HEK293 (cell line): ENCODE results near the gene UHRF1.

ENCODE experiments used
- BCL11A ChIP-seq: fragments of 450-650 bp; formaldehyde crosslinking; IDR thresholded peaks from 2 replicates; pipeline ENCODE4 v1.5.1; 2016; ENCODE audit warnings: low read depth, missing biosample characterization, missing genetic modification characterization
- BCL6B ChIP-seq: fragments of 450-650 bp; formaldehyde crosslinking; IDR thresholded peaks from 2 replicates; pipeline ENCODE4 v1.5.1; 2017; ENCODE audit warnings: missing biosample characterization, missing genetic modification characterization
- GLIS1 ChIP-seq: fragments of 450-650 bp; formaldehyde crosslinking; IDR thresholded peaks from 2 replicates; pipeline ENCODE4 v1.5.1; 2016; ENCODE audit warnings: missing biosample characterization, missing genetic modification characterization
- GLIS2 ChIP-seq: fragments of 450-650 bp; formaldehyde crosslinking; IDR thresholded peaks from 2 replicates; pipeline ENCODE4 v1.5.1; 2016; ENCODE audit warnings: missing biosample characterization, missing genetic modification characterization
- HOXD13 ChIP-seq: sonication (generic); formaldehyde crosslinking; IDR thresholded peaks from 2 replicates; pipeline ENCODE4 v1.8.0; 2022; ENCODE audit warnings: missing genetic modification reagents, borderline replicate concordance
- KLF17 ChIP-seq: fragments of 450-650 bp; formaldehyde crosslinking; IDR thresholded peaks from 2 replicates; pipeline ENCODE4 v1.5.1; 2016; ENCODE audit warnings: missing biosample characterization, missing genetic modification characterization
- MYNN ChIP-seq: fragments of 450-650 bp; formaldehyde crosslinking; IDR thresholded peaks from 2 replicates; pipeline ENCODE4 v1.5.1; 2016; ENCODE audit warnings: missing biosample characterization, missing genetic modification characterization, borderline replicate concordance
- YY1 ChIP-seq: fragments of 450-650 bp; formaldehyde crosslinking; IDR thresholded peaks from 2 replicates; pipeline ENCODE4 v1.5.1; 2018; ENCODE audit warnings: missing biosample characterization, missing genetic modification characterization
- ZBTB1 ChIP-seq: fragments of 450-650 bp; formaldehyde crosslinking; IDR thresholded peaks from 2 replicates; pipeline ENCODE4 v1.5.1; 2016; ENCODE audit warnings: missing biosample characterization, missing genetic modification characterization
- ZBTB10 ChIP-seq: fragments of 450-650 bp; formaldehyde crosslinking; IDR thresholded peaks from 2 replicates; pipeline ENCODE4 v1.5.1; 2016; ENCODE audit warnings: missing biosample characterization, missing genetic modification characterization
- ZNF121 ChIP-seq: fragments of 450-650 bp; formaldehyde crosslinking; IDR thresholded peaks from 2 replicates; pipeline ENCODE4 v1.5.1; 2016; ENCODE audit warnings: missing biosample characterization, missing genetic modification characterization
- ZNF132 ChIP-seq: fragments of 450-650 bp; formaldehyde crosslinking; IDR thresholded peaks from 2 replicates; pipeline ENCODE4 v1.5.1; 2017; ENCODE audit warnings: missing biosample characterization, missing genetic modification characterization, borderline replicate concordance
- ZNF16 ChIP-seq: fragments of 450-650 bp; formaldehyde crosslinking; IDR thresholded peaks from 2 replicates; pipeline ENCODE4 v1.5.1; 2016; ENCODE audit warnings: low read depth, missing biosample characterization, missing genetic modification characterization
- ZNF18 ChIP-seq: fragments of 450-650 bp; formaldehyde crosslinking; IDR thresholded peaks from 2 replicates; pipeline ENCODE4 v1.5.1; 2016; ENCODE audit warnings: missing biosample characterization, missing genetic modification characterization
- ZNF202 ChIP-seq: fragments of 450-650 bp; formaldehyde crosslinking; IDR thresholded peaks from 2 replicates; pipeline ENCODE4 v1.5.1; 2016; ENCODE audit warnings: missing biosample characterization, missing genetic modification characterization, borderline replicate concordance
- ZNF214 ChIP-seq: fragments of 450-650 bp; formaldehyde crosslinking; IDR thresholded peaks from 2 replicates; pipeline ENCODE4 v1.5.1; 2017; ENCODE audit warnings: missing biosample characterization, mild to moderate bottlenecking, missing genetic modification characterization, borderline replicate concordance
- ZNF324 ChIP-seq: fragments of 450-650 bp; formaldehyde crosslinking; IDR thresholded peaks from 2 replicates; pipeline ENCODE4 v1.5.1; 2016; ENCODE audit warnings: missing biosample characterization, missing genetic modification characterization
- ZNF433 ChIP-seq: fragments of 450-650 bp; formaldehyde crosslinking; IDR thresholded peaks from 2 replicates; pipeline ENCODE4 v1.5.1; 2016; ENCODE audit warnings: missing biosample characterization, missing genetic modification characterization, low read depth
- ZNF530 ChIP-seq: fragments of 450-650 bp; formaldehyde crosslinking; IDR thresholded peaks from 2 replicates; pipeline ENCODE4 v1.5.1; 2016; ENCODE audit warnings: low read depth, missing biosample characterization, missing genetic modification characterization
- ZNF544 ChIP-seq: fragments of 450-650 bp; formaldehyde crosslinking; IDR thresholded peaks from 2 replicates; pipeline ENCODE4 v1.5.0; 2017; ENCODE audit warnings: missing biosample characterization, missing genetic modification characterization
- ZNF555 ChIP-seq: fragments of 450-650 bp; formaldehyde crosslinking; conservative IDR thresholded peaks from 2 replicates; pipeline ENCODE4 v1.5.1; 2017; ENCODE audit warnings: missing biosample characterization, mild to moderate bottlenecking, missing genetic modification characterization, inconsistent platforms
- ZNF596 ChIP-seq: fragments of 450-650 bp; IDR thresholded peaks from 2 replicates; pipeline ENCODE4 v1.5.0; 2018; ENCODE audit warnings: missing biosample characterization, mild to moderate bottlenecking, missing genetic modification characterization, moderate library complexity
- ZNF76 ChIP-seq: fragments of 450-650 bp; formaldehyde crosslinking; IDR thresholded peaks from 2 replicates; pipeline ENCODE4; 2016; ENCODE audit warnings: low read depth, missing biosample characterization, missing genetic modification characterization, borderline replicate concordance
- TF ChIP-seq, protein P1 (sequence below): fragments of 450-650 bp; formaldehyde crosslinking; IDR thresholded peaks from 2 replicates; pipeline ENCODE4 v1.5.1; 2016; ENCODE audit warnings: missing biosample characterization, missing genetic modification characterization
- TF ChIP-seq, protein P2 (sequence below): fragments of 450-650 bp; formaldehyde crosslinking; IDR thresholded peaks from 2 replicates; pipeline ENCODE4 v1.5.1; 2016; ENCODE audit warnings: missing biosample characterization, missing genetic modification characterization
- TF ChIP-seq, protein P3 (sequence below): fragments of 450-650 bp; formaldehyde crosslinking; IDR thresholded peaks from 2 replicates; pipeline ENCODE4 v1.5.1; 2016; ENCODE audit warnings: missing biosample characterization, missing genetic modification characterization

UHRF1 gene

GRCh38 chr19:4867534-4868285 is 41.6 kb upstream of the UHRF1 start, which contains the start of gene PLIN3 (continued):
- no peak for TF ChIP-seq BCL6B (tag by site-specific recombination)
- no peak for TF ChIP-seq ZNF530 (tag by site-specific recombination)
- TF ChIP-seq ZNF555 (tag by site-specific recombination), result no peak
- no peak for TF ChIP-seq BCL11A (tag by site-specific recombination)
- TF ChIP-seq ZBTB1 (tag by site-specific recombination), result no peak
- TF ChIP-seq, protein P1, sequence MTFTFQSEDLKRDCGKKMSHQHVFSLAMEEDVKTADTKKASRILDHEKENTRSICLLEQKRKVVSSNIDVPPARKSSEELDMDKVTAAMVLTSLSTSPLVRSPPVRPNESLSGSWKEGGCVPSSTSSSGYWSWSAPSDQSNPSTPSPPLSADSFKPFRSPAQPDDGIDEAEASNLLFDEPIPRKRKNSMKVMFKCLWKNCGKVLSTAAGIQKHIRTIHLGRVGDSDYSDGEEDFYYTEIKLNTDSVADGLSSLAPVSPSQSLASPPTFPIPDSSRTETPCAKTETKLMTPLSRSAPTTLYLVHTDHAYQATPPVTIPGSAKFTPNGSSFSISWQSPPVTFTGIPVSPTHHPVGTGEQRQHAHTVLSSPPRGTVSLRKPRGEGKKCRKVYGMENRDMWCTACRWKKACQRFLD (tag by site-specific recombination), result no peak
- no peak for TF ChIP-seq ZNF544 (tag by site-specific recombination)
- no peak for TF ChIP-seq ZNF433 (tag by site-specific recombination)
- TF ChIP-seq ZNF132 (tag by site-specific recombination), result no peak
- TF ChIP-seq, protein P2, sequence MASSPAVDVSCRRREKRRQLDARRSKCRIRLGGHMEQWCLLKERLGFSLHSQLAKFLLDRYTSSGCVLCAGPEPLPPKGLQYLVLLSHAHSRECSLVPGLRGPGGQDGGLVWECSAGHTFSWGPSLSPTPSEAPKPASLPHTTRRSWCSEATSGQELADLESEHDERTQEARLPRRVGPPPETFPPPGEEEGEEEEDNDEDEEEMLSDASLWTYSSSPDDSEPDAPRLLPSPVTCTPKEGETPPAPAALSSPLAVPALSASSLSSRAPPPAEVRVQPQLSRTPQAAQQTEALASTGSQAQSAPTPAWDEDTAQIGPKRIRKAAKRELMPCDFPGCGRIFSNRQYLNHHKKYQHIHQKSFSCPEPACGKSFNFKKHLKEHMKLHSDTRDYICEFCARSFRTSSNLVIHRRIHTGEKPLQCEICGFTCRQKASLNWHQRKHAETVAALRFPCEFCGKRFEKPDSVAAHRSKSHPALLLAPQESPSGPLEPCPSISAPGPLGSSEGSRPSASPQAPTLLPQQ (tag by site-specific recombination), result no peak
- TF ChIP-seq, protein P3, sequence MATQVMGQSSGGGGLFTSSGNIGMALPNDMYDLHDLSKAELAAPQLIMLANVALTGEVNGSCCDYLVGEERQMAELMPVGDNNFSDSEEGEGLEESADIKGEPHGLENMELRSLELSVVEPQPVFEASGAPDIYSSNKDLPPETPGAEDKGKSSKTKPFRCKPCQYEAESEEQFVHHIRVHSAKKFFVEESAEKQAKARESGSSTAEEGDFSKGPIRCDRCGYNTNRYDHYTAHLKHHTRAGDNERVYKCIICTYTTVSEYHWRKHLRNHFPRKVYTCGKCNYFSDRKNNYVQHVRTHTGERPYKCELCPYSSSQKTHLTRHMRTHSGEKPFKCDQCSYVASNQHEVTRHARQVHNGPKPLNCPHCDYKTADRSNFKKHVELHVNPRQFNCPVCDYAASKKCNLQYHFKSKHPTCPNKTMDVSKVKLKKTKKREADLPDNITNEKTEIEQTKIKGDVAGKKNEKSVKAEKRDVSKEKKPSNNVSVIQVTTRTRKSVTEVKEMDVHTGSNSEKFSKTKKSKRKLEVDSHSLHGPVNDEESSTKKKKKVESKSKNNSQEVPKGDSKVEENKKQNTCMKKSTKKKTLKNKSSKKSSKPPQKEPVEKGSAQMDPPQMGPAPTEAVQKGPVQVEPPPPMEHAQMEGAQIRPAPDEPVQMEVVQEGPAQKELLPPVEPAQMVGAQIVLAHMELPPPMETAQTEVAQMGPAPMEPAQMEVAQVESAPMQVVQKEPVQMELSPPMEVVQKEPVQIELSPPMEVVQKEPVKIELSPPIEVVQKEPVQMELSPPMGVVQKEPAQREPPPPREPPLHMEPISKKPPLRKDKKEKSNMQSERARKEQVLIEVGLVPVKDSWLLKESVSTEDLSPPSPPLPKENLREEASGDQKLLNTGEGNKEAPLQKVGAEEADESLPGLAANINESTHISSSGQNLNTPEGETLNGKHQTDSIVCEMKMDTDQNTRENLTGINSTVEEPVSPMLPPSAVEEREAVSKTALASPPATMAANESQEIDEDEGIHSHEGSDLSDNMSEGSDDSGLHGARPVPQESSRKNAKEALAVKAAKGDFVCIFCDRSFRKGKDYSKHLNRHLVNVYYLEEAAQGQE (tag by site-specific recombination), result no peak
- TF ChIP-seq MYNN (tag by site-specific recombination), result no peak
- TF ChIP-seq ZNF324 (tag by site-specific recombination), result peak; percentile 79; the same call in 1 of the 2 replicates
- TF ChIP-seq HOXD13, result no peak
- 0 out of 2 replicates have a peak, but pooled peaks have one; percentile 25 for TF ChIP-seq ZBTB10 (tag by site-specific recombination)
- no peak for TF ChIP-seq ZNF121 (tag by site-specific recombination)
- TF ChIP-seq ZNF596 (tag by site-specific recombination), result no peak
- TF ChIP-seq ZNF16 (tag by site-specific recombination), result no peak
- no peak for TF ChIP-seq ZNF202 (tag by site-specific recombination)
- 0 out of 2 replicates have a peak, but pooled peaks have one; percentile 27 for TF ChIP-seq ZNF76 (tag by site-specific recombination)
- TF ChIP-seq YY1 (tag by site-specific recombination), result no peak
- TF ChIP-seq KLF17, result peak; percentile 22; the same call in 1 of the 2 replicates
- TF ChIP-seq ZNF18, result no peak
- peak; percentile 23; the same call in 1 of the 2 replicates for TF ChIP-seq GLIS2 (tag by site-specific recombination)
- no peak for TF ChIP-seq ZNF214 (tag by site-specific recombination)
- TF ChIP-seq GLIS1 (tag by site-specific recombination), result peak; percentile 59
